ENCODE measurements around the gene DACH1.

DACH1 gene

DNA sequence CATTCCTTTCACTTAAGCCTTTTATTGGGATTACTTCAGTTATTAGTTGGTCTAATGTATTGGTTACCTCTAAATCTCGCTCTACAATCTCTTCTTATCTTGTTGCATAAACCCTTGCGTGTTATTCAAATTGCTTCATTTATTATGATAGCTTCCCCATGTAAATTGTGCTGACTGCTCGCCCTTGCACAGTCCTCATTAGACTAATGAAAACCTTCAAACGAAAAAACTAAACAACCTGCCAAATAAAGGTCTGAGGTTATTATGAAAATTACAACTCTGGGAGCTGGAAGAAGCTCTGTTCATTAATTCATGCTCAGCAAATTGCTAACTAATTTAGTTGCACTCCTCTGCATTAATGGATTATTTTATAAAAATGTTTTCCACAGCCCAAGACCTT is 320.1 kb downstream of the DACH1 start:
- DNase-seq, result no peak

GRCh38 chr13:71540098-71540497 is 326.9 kb downstream of the DACH1 start:
- no peak for DNase-seq

GRCh38 chr13:71536201-71536600 is 330.8 kb downstream of the DACH1 start:
- DNase-seq, result no peak

DNA sequence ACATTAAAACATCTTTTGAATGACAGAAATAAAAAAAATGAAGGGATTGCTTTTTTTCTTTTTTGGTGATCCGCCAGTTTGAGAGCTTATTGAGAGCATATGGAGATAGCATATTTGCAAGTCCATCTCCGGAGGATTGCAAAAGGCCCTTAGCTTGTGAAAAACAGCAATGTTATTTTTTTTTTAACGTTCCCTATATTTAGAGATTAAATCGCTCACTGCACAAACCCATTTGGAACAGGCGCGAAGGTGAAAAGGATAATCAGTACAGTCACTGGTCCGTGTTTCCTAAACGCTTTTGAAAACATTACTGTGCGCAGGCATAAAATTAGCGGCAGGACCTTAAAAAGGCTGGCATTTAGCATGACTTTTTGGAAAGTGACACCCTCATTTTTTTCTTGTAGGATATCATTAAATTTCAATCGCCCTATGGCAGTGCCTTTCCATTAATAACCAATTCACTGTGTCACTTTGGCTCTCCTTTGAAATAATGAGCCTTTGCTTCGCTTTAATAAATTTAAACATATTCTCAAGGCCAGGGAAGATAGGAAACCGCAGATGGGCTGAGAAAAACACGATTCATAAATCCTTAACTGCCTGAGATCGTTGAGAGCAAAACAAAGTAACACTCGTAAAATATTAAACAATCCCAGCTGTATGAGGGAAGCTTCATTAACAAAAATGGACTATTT is 342.2 kb downstream of the DACH1 start:
- DNase-seq, result no peak

DNA sequence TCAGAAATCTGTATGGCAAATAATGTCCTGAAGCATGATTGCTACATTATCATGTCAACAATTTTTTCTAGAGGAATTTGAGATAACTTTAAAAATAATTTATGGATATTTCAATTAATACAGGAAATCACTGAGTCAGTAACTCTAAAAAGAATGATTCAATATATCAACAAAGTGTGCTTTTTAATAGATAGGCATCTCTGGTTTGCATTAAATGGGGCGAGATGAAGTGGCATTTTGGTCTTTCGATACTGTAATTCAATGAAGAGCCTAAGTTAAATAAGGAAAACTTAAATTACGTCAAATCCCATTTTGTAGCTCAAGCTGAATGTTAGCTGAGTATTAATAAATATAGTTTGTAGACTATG is 342.8 kb downstream of the DACH1 start:
- DNase-seq, result no peak

DNA sequence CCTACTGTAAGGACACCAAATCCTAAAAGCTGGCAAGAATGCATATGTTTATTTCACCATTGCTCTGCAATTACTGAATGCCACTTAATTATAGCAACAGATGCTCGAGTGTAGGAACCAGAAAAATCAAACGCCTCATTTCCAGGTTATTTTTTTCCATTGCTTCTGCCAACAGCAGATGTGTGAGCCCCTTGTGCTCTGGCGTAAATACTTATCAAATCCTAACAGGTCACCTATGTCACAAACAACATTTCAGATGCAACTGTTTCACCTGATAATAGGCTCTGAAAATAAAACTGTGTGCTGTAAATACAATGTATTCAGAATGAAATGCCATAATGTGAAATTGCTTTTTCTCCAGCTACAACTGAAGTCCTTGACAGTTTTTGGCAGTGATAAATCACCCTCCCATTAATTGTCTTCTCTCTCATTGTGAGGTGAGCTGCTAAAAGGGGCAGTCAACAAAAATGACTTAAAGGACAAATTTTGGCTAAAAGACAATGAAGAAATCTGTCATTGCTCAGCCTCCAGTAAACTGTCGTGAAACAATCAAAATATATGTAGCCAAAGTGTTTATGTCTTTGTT is 344.0 kb downstream of the DACH1 start:
- no peak for DNase-seq

DNA sequence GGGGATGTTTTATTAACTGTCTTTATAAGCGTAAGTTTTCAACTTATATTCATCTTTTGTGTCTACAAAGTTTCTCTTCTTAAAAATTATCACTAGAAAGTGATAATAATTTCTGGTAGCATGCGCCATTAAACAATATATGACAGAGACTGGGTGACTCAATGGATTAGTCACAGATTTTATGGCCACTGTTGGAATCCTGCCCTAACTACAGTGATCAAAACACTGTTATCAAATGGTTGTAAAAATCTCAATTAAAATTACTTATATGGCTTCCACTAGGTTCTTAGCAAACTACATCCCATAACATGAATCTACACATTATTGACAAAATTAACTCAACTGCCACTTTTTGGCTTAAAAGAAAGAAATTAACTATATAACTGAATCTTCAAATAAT is 350.0 kb downstream of the DACH1 start:
- no peak for DNase-seq

DNA sequence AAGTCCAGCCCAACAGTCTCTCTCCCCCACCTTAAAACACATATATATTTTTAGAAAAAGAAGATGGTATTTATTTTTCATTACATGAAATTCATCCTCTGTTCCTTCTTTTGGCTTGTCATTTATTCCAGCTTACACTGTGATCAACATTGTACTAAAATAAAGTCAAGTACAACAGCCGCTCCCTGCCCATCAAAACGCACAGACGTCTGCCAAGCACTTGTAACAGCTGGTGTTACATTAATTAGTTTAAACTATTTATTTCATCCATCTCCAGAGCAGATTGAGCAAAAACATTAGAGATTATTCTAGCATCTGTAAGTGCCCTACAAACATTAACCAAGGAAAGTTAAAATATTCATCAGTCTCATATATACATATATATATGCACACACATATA is 350.5 kb downstream of the DACH1 start:
- DNase-seq, result no peak

GRCh38 chr13:71515744-71516038 is 351.3 kb downstream of the DACH1 start:
- no peak for DNase-seq

DNA sequence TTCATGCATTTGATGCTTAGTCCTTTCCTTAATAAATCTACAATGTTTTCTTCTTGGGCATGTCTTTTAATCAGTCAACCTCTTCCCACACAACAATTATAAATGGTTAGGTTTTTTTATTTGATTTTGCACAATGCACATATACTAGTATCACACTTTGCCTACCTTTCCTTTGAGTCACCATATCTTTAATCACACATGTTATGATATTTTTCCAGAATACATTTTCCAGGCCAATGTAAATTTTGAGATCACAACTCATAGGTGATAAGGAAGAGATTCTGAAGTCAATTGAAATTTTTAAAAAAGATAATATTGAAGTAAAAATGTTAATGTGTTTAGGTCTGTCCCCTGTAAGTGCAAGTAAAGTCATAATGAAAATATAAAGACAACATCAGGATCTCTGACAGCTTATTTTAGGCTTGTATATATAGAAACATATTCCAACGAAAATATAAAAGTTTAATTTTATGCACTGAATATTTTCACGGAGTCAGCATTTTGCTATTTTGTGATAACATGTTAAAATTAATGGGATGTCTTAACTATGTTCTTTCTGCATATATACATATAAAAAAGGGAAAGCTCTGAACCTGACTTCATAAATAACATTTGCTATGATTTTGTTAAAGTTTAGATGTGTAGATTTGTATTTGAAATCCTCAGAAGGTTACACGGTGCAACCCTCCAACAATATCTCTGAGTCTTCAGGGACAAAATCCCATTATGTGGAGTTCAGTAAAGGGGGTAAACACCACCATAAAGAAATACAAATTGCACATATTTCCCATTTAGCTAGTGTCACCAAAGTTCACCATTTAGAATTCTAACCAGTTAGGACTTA is 351.9 kb downstream of the DACH1 start:
- no peak for DNase-seq

DNA sequence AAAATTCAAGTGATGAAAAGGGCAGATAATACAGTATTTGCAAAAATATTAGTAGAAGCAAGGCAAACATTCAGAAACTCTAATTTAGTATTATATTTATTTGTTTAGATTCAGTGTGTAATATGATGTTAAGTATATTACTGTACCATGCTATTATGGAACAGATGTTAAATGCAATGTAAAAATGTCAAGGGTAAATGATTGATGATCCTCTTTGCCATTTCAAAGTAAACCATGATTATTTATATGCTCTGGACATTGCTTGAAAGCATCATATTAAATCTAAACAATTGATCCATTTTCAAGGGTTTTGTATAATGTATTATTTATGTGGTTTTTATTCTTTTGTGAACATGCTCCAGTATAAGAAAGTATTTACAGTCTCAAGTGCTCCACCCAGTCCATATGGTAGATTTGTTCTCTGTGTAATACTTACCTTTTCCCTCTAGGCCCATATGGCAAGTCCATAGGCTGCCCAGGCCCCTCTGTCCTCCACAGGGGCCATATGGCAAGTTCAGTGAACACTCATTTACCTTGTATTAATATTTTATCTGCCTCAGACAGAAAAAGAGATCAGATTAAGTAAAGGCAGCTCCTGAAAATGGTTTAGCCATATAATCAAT is 353.5 kb downstream of the DACH1 start:
- DNase-seq, result no peak

DNA sequence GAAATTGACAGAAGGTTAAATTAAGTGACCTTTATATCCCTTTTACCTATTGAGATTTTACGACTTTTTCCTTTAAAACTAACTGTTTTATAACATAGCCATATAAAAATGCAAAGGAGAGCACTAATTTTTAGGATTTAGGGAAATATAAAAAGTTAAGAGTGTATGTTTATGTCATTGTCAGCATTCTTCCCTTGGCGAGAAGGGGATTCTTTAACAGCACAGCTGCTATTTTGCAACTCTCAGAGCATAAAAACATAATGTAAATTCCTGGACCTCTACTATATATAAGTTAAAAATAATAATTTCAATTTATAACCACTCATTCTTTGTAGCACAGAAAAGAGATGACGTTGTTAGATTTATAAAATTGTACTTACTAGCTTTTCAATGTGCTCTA is 363.2 kb downstream of the DACH1 start:
- DNase-seq, result no peak

DNA sequence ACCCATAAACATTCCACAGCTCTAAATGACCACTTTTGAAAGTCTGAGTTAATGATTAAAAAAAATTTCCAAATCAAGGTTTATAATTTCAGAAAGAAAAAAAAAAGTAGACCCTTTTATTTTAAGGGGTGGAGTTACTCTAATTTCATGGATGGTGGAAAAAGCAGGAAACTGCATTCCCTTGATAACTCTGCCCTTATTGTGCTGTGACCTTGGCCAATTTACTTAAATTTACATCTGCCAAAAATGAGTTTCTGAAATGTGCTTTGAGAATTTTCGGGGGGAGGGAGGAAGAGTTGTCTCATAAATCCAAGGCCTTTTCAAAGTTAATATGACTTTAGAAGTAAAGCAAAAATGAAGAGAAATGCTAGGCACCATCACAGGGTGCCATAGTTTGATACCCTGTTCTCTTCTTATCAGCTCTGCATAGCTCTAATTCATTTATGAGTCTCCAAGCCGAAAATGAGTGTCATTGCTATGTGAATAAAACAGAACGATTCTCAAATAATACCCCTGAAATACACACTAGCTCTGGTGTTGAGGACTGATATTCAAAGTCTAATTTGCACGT is 367.0 kb downstream of the DACH1 start:
- DNase-seq, result no peak

GRCh38 chr13:71499235-71499634 is 367.8 kb downstream of the DACH1 start:
- no peak for DNase-seq

DNA sequence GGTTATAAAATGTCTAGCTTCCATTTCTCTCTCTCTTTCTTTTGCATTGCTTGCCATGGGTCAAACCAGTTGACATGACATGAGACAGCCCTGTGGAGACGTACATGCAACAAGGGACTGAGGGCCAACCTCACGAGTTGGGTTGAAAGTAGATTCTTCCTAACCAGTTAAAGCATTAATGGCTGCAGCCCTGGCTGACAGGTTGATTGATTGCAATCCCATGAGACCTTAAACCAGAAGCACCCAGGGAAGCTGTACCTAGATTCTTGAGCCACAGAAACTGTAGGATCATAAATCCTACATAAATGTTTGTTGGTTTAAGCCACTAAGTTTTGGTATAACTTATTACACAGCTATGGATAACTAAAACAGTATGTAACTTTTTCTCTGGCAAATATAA is 373.8 kb downstream of the DACH1 start:
- DNase-seq, result no peak

- DNase-seq, result no peak
Measured at GRCh38 chr13:71492346-71492871, 374.6 kb downstream of the DACH1 start.

GRCh38 chr13:71491010-71491409 is 376.0 kb downstream of the DACH1 start:
- DNase-seq, result no peak

DNA sequence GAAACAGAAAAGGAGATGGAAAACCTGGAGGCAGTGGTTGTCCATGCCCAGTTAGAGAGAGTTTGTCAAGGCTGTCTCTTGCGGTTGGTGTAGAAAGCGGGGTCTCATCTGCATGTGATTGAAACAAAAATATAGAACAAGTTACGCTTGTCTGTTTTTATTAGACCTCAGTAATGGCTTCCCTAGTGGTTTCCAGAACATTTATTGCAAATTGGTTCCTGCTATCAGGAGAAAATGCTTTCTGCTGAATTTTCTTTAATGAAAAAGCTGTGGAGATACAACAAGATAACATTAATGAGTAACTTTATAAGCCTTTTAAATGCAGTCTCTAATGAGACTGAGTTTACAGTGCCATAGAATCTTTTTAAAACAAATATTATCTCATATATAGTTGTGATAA is 378.0 kb downstream of the DACH1 start:
- no peak for DNase-seq

DNA sequence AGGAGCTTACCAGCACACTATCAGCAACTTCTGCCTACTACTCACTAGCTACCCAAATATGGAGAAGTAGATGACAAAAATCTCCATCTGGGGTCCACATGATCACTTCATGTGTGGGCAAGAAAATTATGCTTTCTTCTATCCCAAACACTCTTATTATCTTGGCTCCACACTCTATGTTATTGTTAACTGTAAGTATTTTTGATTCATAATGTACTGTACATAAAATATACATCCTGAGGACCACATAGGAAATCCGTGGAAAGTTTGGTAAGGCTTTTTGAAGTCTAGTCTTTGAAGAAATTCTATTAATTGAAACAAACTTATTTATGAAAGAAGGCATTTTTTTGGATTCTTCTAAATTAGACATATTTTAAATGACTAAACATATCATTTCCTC is 378.8 kb downstream of the DACH1 start:
- DNase-seq, result no peak

DNA sequence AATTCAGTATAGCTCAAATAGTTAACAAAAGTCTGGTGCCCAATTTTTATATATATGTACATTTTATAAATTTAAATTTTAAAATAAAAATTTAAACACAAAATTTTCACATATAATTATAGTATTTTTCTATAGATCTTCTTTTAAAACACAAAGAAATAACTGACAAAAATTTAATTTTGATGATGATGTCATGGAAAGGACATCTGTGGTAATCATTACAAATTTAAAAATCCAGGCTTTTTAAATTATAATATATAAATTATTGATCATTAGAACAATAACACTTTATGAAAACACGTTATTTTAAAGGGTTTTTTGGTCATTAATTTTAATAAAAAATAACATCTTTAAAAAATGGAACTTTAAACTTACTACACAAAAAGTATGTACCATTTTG is 381.1 kb downstream of the DACH1 start:
- DNase-seq, result no peak

- no peak for DNase-seq
Measured at GRCh38 chr13:71483733-71484132, 383.3 kb downstream of the DACH1 start.

- no peak for DNase-seq
Measured at GRCh38 chr13:71481501-71481900, 385.5 kb downstream of the DACH1 start.

GRCh38 chr13:71481046-71481445 is 386.0 kb downstream of the DACH1 start:
- DNase-seq, result no peak

Measured in T1000 (cell line).